ENCODE results near the gene JUP. TPM values are rescaled to one million over a fixed set of nuclear protein-coding genes. Genes with fewer than 3 reads are reported as not detected.

JUP gene
- total and polyA plus RNA-seq, 10 of the 15 experiments (the other 5 are each of a cell fraction or from before 2014, with no cell fraction given): 1.5 to 36.3 (median 11.6) TPM

DNA sequence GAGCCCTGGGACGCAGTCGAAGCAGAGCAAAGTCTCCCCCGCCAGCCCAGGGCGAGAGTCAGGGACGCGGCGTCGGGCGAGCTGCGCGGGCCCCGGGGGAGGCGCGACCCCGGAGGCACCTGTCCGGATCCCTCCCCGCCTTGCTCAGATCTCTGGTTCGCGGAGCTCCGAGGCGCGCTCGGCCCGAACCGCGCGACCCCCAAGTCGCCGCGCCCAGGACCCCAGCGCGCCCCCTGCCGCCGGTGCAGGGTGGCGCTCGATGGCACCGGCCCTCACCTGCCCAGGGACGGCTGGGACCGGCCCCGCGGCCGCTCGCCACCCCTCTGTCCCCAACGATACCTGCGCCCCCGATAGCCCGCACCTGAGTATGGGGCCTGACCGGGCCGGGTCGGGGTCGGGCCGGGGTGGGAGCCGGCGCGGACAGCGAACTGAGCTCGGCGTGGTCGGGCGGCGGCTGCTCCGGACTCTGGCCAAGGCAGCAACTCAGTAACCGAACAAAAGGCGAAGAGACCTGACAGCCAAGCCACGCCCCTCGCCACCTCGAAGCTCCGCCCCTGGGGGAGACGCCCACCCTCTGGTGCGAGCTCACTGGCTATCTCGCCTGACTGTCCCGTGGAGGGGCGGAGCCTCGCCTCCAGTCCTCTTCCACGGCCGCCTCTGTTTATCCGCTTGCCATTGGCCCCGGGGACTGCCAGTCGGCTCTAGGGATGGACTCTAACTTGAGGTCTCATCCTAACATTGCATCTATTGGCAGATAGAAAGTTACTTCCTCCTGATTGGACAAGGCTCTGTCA lies at the start of gene JUP (continued):
- TF ChIP-seq, protein P1, sequence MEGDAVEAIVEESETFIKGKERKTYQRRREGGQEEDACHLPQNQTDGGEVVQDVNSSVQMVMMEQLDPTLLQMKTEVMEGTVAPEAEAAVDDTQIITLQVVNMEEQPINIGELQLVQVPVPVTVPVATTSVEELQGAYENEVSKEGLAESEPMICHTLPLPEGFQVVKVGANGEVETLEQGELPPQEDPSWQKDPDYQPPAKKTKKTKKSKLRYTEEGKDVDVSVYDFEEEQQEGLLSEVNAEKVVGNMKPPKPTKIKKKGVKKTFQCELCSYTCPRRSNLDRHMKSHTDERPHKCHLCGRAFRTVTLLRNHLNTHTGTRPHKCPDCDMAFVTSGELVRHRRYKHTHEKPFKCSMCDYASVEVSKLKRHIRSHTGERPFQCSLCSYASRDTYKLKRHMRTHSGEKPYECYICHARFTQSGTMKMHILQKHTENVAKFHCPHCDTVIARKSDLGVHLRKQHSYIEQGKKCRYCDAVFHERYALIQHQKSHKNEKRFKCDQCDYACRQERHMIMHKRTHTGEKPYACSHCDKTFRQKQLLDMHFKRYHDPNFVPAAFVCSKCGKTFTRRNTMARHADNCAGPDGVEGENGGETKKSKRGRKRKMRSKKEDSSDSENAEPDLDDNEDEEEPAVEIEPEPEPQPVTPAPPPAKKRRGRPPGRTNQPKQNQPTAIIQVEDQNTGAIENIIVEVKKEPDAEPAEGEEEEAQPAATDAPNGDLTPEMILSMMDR (IDR thresholded peaks at IDR 0.05 in 2 of 3, conservative IDR thresholded peaks at IDR 0.05 in 1 of 3; ENCODE audit: control insufficient read depth in 2 of 3, extremely low read depth in 1 of 3, insufficient read depth in 1 of 3, low read depth in 3 of 3, low read length in 3 of 3): peak; percentile 38 to 50 (median 47); a peak in 5 of 6 replicates
- TF ChIP-seq SKIL (IDR thresholded peaks at IDR 0.05; ENCODE audit: low read depth, poor library complexity, severe bottlenecking): no peak
- TF ChIP-seq NKRF (conservative IDR thresholded peaks at IDR 0.05): peak; percentile 68
- peak; percentile 68 for TF ChIP-seq CREB1 (IDR thresholded peaks at IDR 0.05; ENCODE audit: low read depth)
- TF ChIP-seq NFYA (IDR thresholded peaks at IDR 0.05; ENCODE audit: borderline replicate concordance, low read depth, low read length): peak; percentile 55
- TF ChIP-seq GATAD2B (conservative IDR thresholded peaks at IDR 0.05; ENCODE audit: low read depth): peak; percentile 73
- TF ChIP-seq POLR2A (IDR thresholded peaks at IDR 0.05; ENCODE audit: low read depth, low read length): peak; percentile 74
- TF ChIP-seq NR2F1 (conservative IDR thresholded peaks at IDR 0.05): peak; percentile 45
- TF ChIP-seq NFYB (IDR thresholded peaks at IDR 0.05; ENCODE audit: insufficient read depth, low read depth, low read length): peak; percentile 77
- no peak for TF ChIP-seq WRNIP1 (IDR thresholded peaks at IDR 0.05; ENCODE audit: borderline replicate concordance, low read depth, low read length)
- TF ChIP-seq SRF (IDR thresholded peaks at IDR 0.05; ENCODE audit: low read depth in 2 of 2, low read length in 2 of 2): no peak
- TF ChIP-seq BHLHE40 (IDR thresholded peaks at IDR 0.05; ENCODE audit: borderline replicate concordance in 1 of 2, low read depth in 2 of 2, low read length in 1 of 2): peak in 1 of 2 experiments; percentile 33; a peak in 1 of 4 replicates
- TF ChIP-seq, protein P2, sequence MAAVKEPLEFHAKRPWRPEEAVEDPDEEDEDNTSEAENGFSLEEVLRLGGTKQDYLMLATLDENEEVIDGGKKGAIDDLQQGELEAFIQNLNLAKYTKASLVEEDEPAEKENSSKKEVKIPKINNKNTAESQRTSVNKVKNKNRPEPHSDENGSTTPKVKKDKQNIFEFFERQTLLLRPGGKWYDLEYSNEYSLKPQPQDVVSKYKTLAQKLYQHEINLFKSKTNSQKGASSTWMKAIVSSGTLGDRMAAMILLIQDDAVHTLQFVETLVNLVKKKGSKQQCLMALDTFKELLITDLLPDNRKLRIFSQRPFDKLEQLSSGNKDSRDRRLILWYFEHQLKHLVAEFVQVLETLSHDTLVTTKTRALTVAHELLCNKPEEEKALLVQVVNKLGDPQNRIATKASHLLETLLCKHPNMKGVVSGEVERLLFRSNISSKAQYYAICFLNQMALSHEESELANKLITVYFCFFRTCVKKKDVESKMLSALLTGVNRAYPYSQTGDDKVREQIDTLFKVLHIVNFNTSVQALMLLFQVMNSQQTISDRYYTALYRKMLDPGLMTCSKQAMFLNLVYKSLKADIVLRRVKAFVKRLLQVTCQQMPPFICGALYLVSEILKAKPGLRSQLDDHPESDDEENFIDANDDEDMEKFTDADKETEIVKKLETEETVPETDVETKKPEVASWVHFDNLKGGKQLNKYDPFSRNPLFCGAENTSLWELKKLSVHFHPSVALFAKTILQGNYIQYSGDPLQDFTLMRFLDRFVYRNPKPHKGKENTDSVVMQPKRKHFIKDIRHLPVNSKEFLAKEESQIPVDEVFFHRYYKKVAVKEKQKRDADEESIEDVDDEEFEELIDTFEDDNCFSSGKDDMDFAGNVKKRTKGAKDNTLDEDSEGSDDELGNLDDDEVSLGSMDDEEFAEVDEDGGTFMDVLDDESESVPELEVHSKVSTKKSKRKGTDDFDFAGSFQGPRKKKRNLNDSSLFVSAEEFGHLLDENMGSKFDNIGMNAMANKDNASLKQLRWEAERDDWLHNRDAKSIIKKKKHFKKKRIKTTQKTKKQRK (IDR thresholded peaks at IDR 0.05; ENCODE audit: low read depth, low read length): peak; percentile 93
- peak; percentile 34; the same call in 1 of the 2 replicates for TF ChIP-seq HDGF (IDR thresholded peaks at IDR 0.05)
- TF ChIP-seq KLF5 (IDR thresholded peaks at IDR 0.05; ENCODE audit: partially characterized antibody): peak; percentile 84
- TF ChIP-seq EZH2 (IDR thresholded peaks at IDR 0.05; ENCODE audit: borderline replicate concordance, control insufficient read depth, low read depth, low read length): no peak
- TF ChIP-seq FOS (IDR thresholded peaks at IDR 0.05; ENCODE audit: borderline replicate concordance, extremely low read depth, insufficient read length): peak; percentile 71

Data from GM12878 (cell line).